Measurements from ENCODE around the gene SUSD2. TPM values are rescaled to one million over a fixed set of nuclear protein-coding genes. Genes with fewer than 3 reads are reported as not detected.
"Not testable (repeated sequence)": the region's sequence is repeated elsewhere in the genome, so short reads cannot be mapped to it uniquely, and the experiment has no call there.

Gene SUSD2, protein sequence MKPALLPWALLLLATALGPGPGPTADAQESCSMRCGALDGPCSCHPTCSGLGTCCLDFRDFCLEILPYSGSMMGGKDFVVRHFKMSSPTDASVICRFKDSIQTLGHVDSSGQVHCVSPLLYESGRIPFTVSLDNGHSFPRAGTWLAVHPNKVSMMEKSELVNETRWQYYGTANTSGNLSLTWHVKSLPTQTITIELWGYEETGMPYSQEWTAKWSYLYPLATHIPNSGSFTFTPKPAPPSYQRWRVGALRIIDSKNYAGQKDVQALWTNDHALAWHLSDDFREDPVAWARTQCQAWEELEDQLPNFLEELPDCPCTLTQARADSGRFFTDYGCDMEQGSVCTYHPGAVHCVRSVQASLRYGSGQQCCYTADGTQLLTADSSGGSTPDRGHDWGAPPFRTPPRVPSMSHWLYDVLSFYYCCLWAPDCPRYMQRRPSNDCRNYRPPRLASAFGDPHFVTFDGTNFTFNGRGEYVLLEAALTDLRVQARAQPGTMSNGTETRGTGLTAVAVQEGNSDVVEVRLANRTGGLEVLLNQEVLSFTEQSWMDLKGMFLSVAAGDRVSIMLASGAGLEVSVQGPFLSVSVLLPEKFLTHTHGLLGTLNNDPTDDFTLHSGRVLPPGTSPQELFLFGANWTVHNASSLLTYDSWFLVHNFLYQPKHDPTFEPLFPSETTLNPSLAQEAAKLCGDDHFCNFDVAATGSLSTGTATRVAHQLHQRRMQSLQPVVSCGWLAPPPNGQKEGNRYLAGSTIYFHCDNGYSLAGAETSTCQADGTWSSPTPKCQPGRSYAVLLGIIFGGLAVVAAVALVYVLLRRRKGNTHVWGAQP
- 1 to 10 TPM; 2.4 to 2.7 TPM for total RNA-seq

DNA sequence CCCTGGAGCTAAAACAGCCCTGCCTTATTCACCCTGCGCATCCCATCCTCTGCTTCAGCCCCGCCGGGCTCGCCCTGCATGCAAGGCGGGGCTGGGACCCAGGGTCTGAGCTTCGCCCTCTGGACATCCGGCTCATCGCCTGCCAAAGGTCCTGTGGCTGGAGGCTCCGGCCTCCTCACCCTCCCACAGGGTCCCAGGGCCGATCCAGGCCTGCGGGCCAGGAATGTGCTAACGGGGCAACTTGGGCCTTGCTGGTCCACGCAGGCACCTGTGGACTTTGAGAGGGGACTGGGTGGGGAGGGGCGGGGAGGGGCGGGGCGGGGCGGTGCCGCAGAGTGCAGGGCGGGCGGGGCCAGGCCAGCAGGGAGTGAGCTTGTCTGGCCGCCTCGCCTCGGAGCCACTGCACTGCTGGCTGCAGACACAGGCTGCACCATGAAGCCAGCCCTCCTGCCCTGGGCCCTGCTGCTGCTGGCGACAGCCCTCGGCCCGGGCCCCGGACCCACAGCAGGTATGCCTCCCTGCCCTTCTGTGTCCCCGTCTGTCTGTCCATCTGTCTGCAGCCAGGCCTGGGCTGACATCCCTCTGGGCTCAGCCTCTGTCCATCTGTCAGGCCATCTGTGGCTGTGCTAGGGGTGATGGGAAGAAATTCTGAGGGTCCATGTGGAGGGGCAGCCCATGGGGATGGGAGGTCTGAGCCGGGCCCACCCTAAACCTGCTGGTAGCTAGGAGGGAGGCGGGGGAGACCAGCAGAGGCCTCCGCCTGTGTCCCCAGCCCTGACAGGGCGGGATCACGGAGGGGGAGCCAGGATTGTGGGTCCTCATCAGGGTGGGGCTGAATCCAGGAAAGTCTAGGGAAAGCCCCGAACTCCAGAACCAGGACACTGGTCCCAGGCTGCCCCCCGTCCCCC is at the start of gene SUSD2:
TSS of gene SUSD2 (plus strand) at position 400 of the 908 bp plus-strand sequence. CDS start at position 433, 33 bp downstream.
- H3K36me3 Mint-ChIP-seq: no peaks in the 10 kb centered on the region
- no peaks in the 10 kb centered on the region for H3K4me1 Mint-ChIP-seq (ENCODE audit: low read depth in 2 of 2)
- H3K4me3 Mint-ChIP-seq: no peak within 1 kb of the TSS
- DNase-seq (ENCODE audit: low spot score) (peak; percentile 56), ATAC-seq (no peak)
- no peak within 1 kb of the TSS for H3K27ac Mint-ChIP-seq
- H3K27me3 Mint-ChIP-seq: no peaks in the 10 kb centered on the region
- no peaks in the 10 kb centered on the region for H3K9me3 Mint-ChIP-seq

DNA sequence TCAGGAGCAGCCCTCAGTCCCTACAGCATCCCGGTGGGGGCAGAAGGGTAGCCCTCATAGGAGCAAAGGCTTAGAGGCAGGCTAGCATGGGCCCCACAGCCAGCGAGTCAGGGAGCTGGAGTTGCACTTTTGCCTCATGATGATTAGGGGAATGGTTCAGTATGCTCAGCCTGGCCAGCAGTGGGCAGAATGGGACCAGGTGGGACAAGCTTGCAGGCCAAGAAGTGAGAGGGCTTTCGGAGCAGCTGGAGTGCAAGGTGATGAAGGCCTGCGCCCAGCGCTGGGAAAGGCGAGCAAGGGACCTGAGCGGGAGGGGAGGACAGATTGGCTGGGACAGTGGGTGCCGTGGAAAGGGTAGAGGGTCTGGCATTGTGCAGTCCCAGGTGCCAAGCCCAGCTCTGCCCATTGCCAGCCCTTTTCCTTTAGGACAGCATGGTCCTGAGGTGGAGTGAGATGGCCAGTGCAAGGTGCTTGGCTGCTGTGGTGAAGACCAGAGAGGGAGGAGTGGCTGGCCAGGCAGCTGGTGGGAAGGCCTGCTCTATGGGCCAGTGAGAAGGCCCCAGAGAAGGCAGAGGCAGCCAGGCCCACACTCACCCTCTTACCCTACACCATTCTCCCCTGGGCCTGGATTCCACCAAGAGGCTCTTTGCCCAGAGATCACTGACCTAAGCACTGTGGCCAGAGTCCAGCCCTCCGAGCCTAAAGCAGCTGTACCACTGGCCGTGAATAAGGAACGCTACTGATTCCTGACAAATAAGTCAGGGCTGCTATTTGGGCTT is 47.9 kb upstream of the SUSD2 start:
- Mint-ChIP-seq H3K36me3 (no peaks in the 10 kb centered on the region), H3K9me3 (no peaks in the 10 kb centered on the region), H3K4me3 (no peak overlapping the region), H3K27ac (no peak overlapping the region), H3K27me3 (no peaks in the 10 kb centered on the region), H3K4me1 (ENCODE audit: low read depth in 2 of 2) (peaks cover 0 to 9% of the 10 kb centered on the region in 2 donors)
- DNase-seq (ENCODE audit: low spot score): no peak
- peak; percentile 3 to 22 for ATAC-seq

- Mint-ChIP-seq H3K4me3 (no peak overlapping the region), H3K9me3 (no peaks in the 10 kb centered on the region), H3K27me3 (no peaks in the 10 kb centered on the region), H3K36me3 (no peaks in the 10 kb centered on the region), H3K4me1 (ENCODE audit: low read depth in 2 of 2) (peaks cover 0 to 3% of the 10 kb centered on the region in 2 donors), H3K27ac (no peak overlapping the region)
- DNase-seq (ENCODE audit: low spot score) (no peak), ATAC-seq (no peak)
These were observed 47.0 kb upstream of the SUSD2 start for GRCh38 chr22:24134090-24134846.

DNA sequence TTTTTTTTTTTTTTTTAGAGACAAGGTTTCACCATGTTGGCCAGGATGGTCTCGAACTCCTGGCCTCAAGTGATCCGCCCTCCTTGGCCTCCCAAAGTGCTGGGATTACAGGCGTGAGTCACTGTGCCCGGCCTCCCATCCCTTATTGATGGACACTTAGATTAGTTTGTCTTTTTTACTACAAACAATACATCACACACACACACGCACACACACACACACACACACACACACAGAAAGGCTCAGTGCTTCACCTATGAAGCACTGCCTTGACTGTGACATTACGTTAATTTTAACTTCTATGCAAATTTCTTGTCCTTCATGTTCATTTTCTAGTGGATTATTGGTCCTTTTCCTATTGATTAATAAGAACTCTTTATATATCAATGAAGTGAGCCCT is 44.8 kb upstream of the SUSD2 start:
- H3K27ac Mint-ChIP-seq, ATAC-seq: not testable (repeated sequence)

DNA sequence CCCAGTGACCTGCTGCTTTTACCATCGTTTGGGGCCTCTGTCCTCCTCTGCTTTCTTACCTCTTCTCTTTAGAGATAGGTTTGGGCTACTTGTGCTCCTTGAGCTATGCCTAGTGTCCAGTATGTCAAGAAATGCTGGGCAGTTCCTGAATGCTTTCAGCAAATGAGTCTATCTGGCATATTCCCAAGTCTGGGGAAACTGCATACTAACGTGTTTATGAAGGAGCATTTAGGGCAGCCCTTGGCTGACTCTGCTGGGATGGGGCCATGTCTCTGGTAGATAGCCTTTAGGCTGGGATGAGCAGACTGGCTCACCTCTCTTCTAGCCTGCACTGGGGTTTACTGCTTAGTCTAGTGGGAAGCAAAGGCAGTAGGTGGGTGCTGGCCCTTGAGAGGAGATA is 43.7 kb upstream of the SUSD2 start:
- ATAC-seq (no peak), DNase-seq (ENCODE audit: low spot score) (no peak)
- H3K27ac Mint-ChIP-seq: no peak overlapping the region
- no peak overlapping the region for H3K4me3 Mint-ChIP-seq
- peaks cover 0 to 13% of the 10 kb centered on the region in 2 donors for H3K4me1 Mint-ChIP-seq (ENCODE audit: low read depth in 2 of 2)
- no peaks in the 10 kb centered on the region for H3K36me3 Mint-ChIP-seq
- H3K9me3 Mint-ChIP-seq: no peaks in the 10 kb centered on the region
- no peaks in the 10 kb centered on the region for H3K27me3 Mint-ChIP-seq

More for the DNA sequence above, 44.8 kb upstream of the SUSD2 start:
- not testable (repeated sequence) for H3K36me3 Mint-ChIP-seq; DNase-seq (ENCODE audit: low spot score); H3K27me3 Mint-ChIP-seq; H3K9me3 Mint-ChIP-seq; H3K4me1 Mint-ChIP-seq (ENCODE audit: low read depth in 2 of 2); H3K4me3 Mint-ChIP-seq

DNA sequence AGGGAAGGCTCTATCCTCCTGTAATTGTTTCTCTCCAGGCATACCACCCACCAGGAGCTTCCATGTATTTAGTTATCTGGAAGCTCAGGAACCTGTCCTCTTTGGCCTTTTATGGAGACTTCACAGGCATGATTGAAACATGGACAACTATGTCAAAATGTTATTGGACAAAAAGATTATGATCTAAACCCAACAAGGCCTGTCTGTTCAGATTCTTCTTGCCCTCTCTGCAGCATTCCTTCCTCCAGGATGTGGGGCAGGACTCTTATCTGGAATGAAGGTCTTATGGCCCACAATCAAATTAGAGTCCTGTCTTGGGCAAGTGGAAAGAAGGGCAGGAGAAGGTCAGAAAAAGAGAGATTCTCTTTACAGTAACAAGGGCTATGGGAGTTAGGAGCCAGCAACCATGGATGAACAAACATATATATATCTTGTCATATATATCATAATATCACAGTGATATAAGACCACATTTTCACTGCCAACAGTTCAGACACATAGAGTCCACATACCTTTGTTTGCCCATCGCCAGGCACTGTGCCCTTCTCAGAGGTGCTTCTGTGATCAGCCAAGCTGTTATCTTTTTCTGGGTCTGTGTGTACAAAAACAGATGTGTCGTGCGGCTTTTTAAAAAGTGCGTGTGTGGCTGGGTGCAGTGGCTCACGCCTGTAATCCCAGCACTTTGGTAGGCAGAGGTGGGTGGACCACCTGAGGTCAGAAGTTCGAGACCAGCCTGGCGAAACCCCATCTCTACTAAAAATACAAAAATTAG is 42.5 kb upstream of the SUSD2 start:
- no peak overlapping the region for H3K4me3 Mint-ChIP-seq
- DNase-seq (ENCODE audit: low spot score): no peak
- H3K27ac Mint-ChIP-seq: no peak overlapping the region
- no peaks in the 10 kb centered on the region for H3K9me3 Mint-ChIP-seq
- H3K27me3 Mint-ChIP-seq: no peaks in the 10 kb centered on the region
- H3K36me3 Mint-ChIP-seq: no peaks in the 10 kb centered on the region
- no peak for ATAC-seq
- H3K4me1 Mint-ChIP-seq (ENCODE audit: low read depth in 2 of 2): peaks cover 0 to 17% of the 10 kb centered on the region in 2 donors

GRCh38 chr22:24140357-24140756 is 40.9 kb upstream of the SUSD2 start:
- no peaks in the 10 kb centered on the region for H3K9me3 Mint-ChIP-seq
- H3K4me1 Mint-ChIP-seq (ENCODE audit: low read depth in 2 of 2): peaks cover 7 to 23% of the 10 kb centered on the region in 2 donors
- no peak overlapping the region for H3K27ac Mint-ChIP-seq
- DNase-seq (ENCODE audit: low spot score): no peak
- H3K27me3 Mint-ChIP-seq: no peaks in the 10 kb centered on the region
- no peaks in the 10 kb centered on the region for H3K36me3 Mint-ChIP-seq
- H3K4me3 Mint-ChIP-seq: no peak overlapping the region
- ATAC-seq: no peak

DNA sequence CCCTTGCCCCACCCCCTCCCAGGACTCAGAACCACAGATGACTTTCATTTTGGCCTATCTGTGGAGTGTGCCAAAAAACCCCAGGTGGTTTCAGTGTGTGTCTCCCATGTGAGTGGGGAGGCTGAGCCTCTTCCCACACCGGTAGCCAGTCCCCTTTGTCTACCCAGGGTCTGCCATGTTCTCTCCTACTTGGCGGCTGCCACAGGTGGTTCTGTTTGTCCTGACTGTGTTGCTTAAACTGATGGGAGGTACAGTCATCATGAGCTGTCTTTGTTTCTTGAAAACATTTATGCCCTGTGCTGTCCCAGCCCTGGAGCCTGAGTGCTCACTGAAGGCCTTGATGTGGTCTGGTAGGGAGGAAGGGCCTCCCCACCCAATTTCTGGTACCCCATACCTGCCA is 39.7 kb upstream of the SUSD2 start:
- H3K4me3 Mint-ChIP-seq: no peak overlapping the region
- H3K9me3 Mint-ChIP-seq: no peaks in the 10 kb centered on the region
- H3K36me3 Mint-ChIP-seq: no peaks in the 10 kb centered on the region
- ATAC-seq (peak; percentile 22 to 55), DNase-seq (ENCODE audit: low spot score) (no peak)
- H3K27me3 Mint-ChIP-seq: no peaks in the 10 kb centered on the region
- H3K4me1 Mint-ChIP-seq (ENCODE audit: low read depth in 2 of 2): peaks cover 17 to 33% of the 10 kb centered on the region in 2 donors
- peak overlapping the region in 1 of 2 donors; percentile 28 for H3K27ac Mint-ChIP-seq

- Mint-ChIP-seq H3K4me1 (ENCODE audit: low read depth in 2 of 2) (peaks cover 17 to 33% of the 10 kb centered on the region in 2 donors), H3K4me3 (no peak overlapping the region), H3K9me3 (no peaks in the 10 kb centered on the region), H3K27me3 (no peaks in the 10 kb centered on the region), H3K27ac (no peak overlapping the region), H3K36me3 (no peaks in the 10 kb centered on the region)
- ATAC-seq (no peak), DNase-seq (ENCODE audit: low spot score) (no peak)
These were observed 39.0 kb upstream of the SUSD2 start for GRCh38 chr22:24142241-24142640.

DNA sequence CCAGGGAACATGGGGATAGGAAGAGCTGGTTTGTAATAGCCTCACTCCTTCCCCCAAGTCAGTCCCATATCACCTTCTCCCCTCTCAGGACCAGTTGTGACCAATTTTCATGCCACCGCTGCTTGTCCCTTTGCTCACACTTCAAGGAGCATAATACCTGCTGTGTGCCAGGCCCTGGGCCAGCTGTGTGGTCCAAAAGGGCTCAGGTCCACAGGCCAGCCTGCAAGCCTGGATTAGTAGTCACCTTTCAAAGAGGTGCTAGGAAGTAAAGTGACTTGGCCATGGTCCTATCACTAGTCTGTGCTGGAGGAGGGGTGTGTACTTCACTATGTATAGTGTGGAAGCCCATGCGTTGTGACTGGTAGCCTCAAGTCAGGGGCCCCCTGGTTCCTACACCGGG is 38.5 kb upstream of the SUSD2 start:
- H3K27me3 Mint-ChIP-seq: no peaks in the 10 kb centered on the region
- H3K9me3 Mint-ChIP-seq: no peaks in the 10 kb centered on the region
- DNase-seq (ENCODE audit: low spot score): no peak
- no peak for ATAC-seq
- peaks cover 23 to 39% of the 10 kb centered on the region in 2 donors for H3K4me1 Mint-ChIP-seq (ENCODE audit: low read depth in 2 of 2)
- H3K27ac Mint-ChIP-seq: no peak overlapping the region
- no peak overlapping the region for H3K4me3 Mint-ChIP-seq
- no peaks in the 10 kb centered on the region for H3K36me3 Mint-ChIP-seq

- Mint-ChIP-seq H3K36me3 (no peaks in the 10 kb centered on the region), H3K9me3 (no peaks in the 10 kb centered on the region), H3K4me3 (no peak overlapping the region), H3K4me1 (ENCODE audit: low read depth in 2 of 2) (peaks cover 25 to 41% of the 10 kb centered on the region in 2 donors), H3K27ac (no peak overlapping the region), H3K27me3 (no peaks in the 10 kb centered on the region)
- ATAC-seq (no peak), DNase-seq (ENCODE audit: low spot score) (no peak)
These were observed 37.1 kb upstream of the SUSD2 start for GRCh38 chr22:24144056-24144777.

Measured in natural killer cell treated with Interleukin-12 subunit alpha and Interleukin-12 subunit beta and Interleukin-15 and Interleukin-18, amount 100 ng/mL, for 72 hours (primary cell).